Measurements from ENCODE around the gene DAPK2.

DNA sequence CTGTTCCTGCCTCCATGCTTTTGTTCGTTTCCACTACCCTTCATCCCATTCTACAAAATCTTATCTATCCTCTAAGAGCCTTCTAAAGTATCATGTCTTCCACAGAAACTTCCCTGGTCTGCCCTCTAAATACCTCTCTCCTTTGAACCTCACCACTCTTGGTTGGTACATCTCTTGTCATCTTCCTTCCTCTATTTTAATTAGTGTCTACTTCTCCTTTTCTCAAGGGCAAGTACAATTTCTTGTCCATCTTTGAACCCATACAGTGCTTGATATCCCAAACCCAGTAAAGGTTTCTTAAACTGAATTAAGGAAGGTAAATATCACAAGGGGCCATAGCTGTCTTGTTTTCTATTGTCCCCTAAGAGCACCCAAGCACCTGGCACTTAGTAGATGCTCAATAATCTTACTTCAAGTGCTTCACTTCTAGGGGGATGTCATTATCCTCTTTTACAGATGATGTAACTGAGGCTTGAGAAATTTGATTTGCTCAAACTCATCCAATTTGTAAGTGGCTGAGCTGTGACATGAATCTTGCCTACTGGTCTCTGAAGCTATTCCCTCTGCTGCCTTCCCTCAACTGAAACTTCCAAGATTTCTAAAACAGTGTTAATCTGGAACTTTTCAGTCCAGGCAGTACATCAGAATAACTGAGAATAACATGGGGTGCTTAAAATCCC lies 2.6 kb upstream of the DAPK2 start:
- no peak for TF ChIP-seq EZH2phosphoT487 (IDR thresholded peaks at IDR 0.05; ENCODE audit: insufficient read depth, low read depth)
- TF ChIP-seq EZH2 (IDR thresholded peaks at IDR 0.05; ENCODE audit: insufficient read depth, poor library complexity, severe bottlenecking): no peak

Data from GM23248 (cell line).